Stimulated activated CD8-positive, alpha-beta memory T cell treated with anti-CD3 and anti-CD28 coated beads, Interleukin-4, amount 100 ng/mL, for 1 hour (primary cell): ENCODE results near the gene APOC1.

Source experiments
- DNase-seq, 2 donors: peaks; one replicate each; pipeline ENCODE4 v3.0.0-alpha.2; 2020; ENCODE audit warnings: low read depth in 2 of 2, low spot score in 1 of 2

APOC1 gene

GRCh38 chr19:44955505-44956439, 41.4 kb downstream of the APOC1 start:
- DNase-seq, result no peak

- DNase-seq, result no peak
These were observed 43.1 kb downstream of the APOC1 start for GRCh38 chr19:44957526-44957925.

- no peak for DNase-seq
These were observed 43.7 kb downstream of the APOC1 start for GRCh38 chr19:44958090-44958489.

- no peak for DNase-seq
These were observed 45.3 kb downstream of the APOC1 start for GRCh38 chr19:44959691-44960090.

- DNase-seq, result no peak
These were observed 46.7 kb downstream of the APOC1 start for GRCh38 chr19:44960906-44961728.

- DNase-seq, result no peak
These were observed 47.4 kb downstream of the APOC1 start for GRCh38 chr19:44961821-44962220.

- DNase-seq, result no peak
These were observed 53.7 kb downstream of the APOC1 start for GRCh38 chr19:44968118-44968517.

- DNase-seq, result no peak
These were observed 54.3 kb downstream of the APOC1 start for GRCh38 chr19:44968670-44969069.
